ENCODE results near the gene LRMDA. TPM values are rescaled to one million over a fixed set of nuclear protein-coding genes. Genes with fewer than 3 reads are reported as not detected.

Gene LRMDA
- total and polyA plus RNA-seq, 2 of the 8 experiments (the other 6 are each of a cell fraction or from before 2014, with no cell fraction given), result 0.86 to 2.8 TPM

DNA sequence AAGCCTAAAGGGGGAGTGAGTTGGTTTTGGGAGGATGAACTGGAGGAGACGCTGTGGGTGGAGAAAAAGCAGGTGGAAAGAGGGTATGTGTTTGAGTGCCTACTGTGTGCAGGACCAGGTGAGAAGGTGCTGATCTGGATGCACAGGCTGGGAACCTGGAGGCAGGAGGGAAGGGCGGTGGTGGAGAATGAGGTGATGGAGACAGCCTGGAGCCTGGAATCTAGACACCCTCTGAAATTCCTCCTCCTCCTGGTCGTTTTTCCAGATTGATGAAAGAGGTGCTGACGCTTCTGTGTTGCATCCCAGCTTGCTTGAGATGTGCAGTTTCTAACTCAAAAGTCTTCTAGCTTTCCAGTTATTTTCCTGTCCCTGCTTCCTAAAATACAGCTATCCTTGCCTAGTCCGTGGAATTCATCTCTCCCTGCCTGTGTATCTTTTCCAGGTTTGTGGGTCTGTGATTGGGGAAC is 67.5 kb downstream of the LRMDA start (continued):
- TF ChIP-seq YY1 (IDR thresholded peaks at IDR 0.05; ENCODE audit: low read depth, low read length) (no peak), KDM5A (IDR thresholded peaks at IDR 0.05; ENCODE audit: low read length) (no peak)
